Measurements from ENCODE around the gene CDV3. TPM values are rescaled to one million over a fixed set of nuclear protein-coding genes. Genes with fewer than 3 reads are reported as not detected.

CDV3 gene
- total RNA-seq, 1 donor from 2014 or later, result 289 TPM

DNA sequence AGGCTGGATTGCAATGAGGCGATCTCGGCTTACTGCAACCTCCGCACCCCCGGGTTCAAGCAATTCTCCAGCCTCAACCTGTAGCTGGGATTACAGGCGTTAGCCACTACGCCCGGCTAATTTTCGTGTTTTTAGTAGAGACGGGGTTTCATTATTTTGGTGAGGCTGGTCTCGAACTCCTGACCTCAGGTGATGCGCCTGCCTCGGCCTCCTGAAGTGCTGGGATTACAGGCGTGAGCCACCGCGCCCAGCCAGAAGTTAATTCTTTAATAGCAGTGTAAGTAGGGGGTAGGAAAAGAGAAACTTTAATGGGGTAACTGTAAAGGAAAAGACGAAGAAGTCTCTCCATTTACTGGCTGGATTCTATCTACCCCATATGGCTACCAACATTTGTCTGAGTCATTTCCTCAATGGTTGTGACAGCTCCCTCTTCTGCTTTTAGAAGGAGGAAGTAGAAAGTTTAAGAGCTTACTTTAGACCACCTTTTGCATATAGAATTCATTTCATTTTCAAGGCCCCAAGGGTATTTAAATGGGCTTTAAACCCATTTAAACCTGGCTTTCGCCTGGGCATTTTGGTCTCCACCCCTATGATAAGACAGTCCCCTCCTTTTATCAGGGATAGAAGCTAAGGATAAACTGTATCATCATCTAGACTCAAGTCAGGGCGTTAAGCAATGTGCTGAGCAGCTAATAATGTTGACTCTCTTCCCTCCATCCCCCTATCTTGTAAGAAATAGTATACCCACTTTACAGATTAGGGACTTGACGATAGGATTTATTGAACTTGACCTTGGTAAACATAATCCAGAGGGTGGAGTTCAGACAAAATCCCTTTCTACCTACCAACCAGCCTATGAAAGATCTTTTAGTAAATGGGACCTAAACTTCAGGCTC lies 1.1 kb upstream of the CDV3 start:
- H3K4me1 Mint-ChIP-seq (ENCODE audit: low read depth), result peaks cover 53% of the 10 kb centered on the region
- peak overlapping the region; percentile 98 for H3K27ac Mint-ChIP-seq
- intact Hi-C loops (cut with micrococcal nuclease), result loop anchor here (1.0 to 5.0 kb wide), 12 partner anchors 66 to 1155 kb away; partner anchors contain the start of genes DNAJC13, NPHP3, RYK and SRPRB
- peak overlapping the region; percentile 84 for H3K4me3 Mint-ChIP-seq
- no peaks in the 10 kb centered on the region for H3K9me3 Mint-ChIP-seq
- no peak for DNase-seq (ENCODE audit: low spot score)
- peaks cover 2% of the 10 kb centered on the region for H3K27me3 Mint-ChIP-seq (ENCODE audit: insufficient read depth)
- peaks cover 26% of the 10 kb centered on the region for H3K36me3 Mint-ChIP-seq (ENCODE audit: low read depth)

GRCh38 chr3:133573054-133573628 lies 345 bp upstream of the CDV3 start:
- DNase-seq (ENCODE audit: low spot score), result peak; percentile 100
- Mint-ChIP-seq H3K9me3 (no peaks in the 10 kb centered on the region), H3K4me3 (peak overlapping the region; percentile 84), H3K27ac (peak overlapping the region; percentile 98), H3K27me3 (ENCODE audit: insufficient read depth) (peaks cover 2% of the 10 kb centered on the region), H3K4me1 (ENCODE audit: low read depth) (peaks cover 60% of the 10 kb centered on the region), H3K36me3 (ENCODE audit: low read depth) (peaks cover 33% of the 10 kb centered on the region)
- intact Hi-C loops (cut with micrococcal nuclease), result loop anchor here (1.0 to 5.0 kb wide), 12 partner anchors 67 to 1156 kb away; partner anchors contain the start of genes DNAJC13, NPHP3, RYK and SRPRB

DNA sequence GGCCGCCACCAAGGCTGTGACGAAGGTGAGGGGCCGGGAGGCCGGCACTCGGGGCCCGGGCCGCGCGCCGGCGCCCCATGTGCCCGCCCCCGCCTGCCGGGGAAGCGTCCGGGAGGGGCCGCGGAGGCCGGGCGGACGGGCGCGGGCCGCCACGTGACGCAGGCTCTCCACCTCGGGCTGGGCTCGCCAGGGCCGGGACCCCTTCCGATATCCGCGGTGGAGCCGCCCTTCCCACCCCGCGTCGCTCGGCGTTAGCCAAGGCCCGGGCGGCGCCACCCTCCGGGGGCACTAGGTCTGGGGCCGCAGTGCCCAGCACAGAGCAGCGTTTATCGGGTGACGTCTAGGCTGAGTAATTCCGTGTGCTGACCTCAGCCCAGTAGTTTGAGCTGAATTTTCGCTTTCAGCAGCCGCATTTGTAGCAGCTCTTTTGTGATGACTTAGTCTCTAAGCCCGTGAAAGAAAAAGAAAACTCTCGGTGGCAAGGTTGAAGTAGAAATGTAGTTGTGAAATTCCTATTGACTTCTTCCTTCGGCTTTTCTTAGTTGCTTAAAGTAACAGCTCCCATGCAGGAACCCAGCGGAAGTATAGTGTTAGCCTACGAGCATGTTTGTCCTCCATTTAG lies 885 bp downstream of the CDV3 start:
- Mint-ChIP-seq H3K27me3 (ENCODE audit: insufficient read depth) (no peaks in the 10 kb centered on the region), H3K4me3 (peak overlapping the region; percentile 94), H3K9me3 (no peaks in the 10 kb centered on the region), H3K36me3 (ENCODE audit: low read depth) (peaks cover 45% of the 10 kb centered on the region), H3K27ac (peak overlapping the region; percentile 89), H3K4me1 (ENCODE audit: low read depth) (peaks cover 69% of the 10 kb centered on the region)
- peak; percentile 69 for DNase-seq (ENCODE audit: low spot score)
- intact Hi-C loops (cut with micrococcal nuclease), result loop anchor here (1.0 to 5.0 kb wide), 4 partner anchors 21 to 912 kb away; partner anchors contain the start of genes CEP63 and RYK

DNA sequence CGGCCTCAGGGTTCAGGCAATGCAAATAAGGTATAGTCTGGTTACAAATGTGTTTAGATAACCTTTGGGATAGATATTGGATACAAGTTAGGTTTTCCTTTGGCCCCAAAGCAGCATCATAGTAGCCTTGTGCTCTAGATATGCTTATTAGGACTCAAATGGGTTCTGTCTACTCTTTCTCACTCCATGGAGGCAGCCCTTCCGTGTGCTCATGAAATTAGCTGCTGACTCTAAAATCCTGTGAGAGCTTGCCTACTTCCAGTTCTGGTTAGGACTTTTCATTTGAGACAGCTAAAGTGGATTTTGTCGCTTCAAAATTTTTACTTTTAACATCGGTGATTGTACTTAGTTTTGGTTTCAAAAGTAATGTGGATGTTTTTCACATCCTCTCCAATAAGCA lies 1.6 kb downstream of the CDV3 start:
- intact Hi-C loops (cut with micrococcal nuclease), result no loop called here
- H3K27me3 Mint-ChIP-seq (ENCODE audit: insufficient read depth), result no peaks in the 10 kb centered on the region
- peak overlapping the region; percentile 89 for H3K27ac Mint-ChIP-seq
- no peak for DNase-seq (ENCODE audit: low spot score)
- no peaks in the 10 kb centered on the region for H3K9me3 Mint-ChIP-seq
- peaks cover 64% of the 10 kb centered on the region for H3K4me1 Mint-ChIP-seq (ENCODE audit: low read depth)
- H3K4me3 Mint-ChIP-seq, result peak overlapping the region; percentile 94
- H3K36me3 Mint-ChIP-seq (ENCODE audit: low read depth), result peaks cover 50% of the 10 kb centered on the region

DNA sequence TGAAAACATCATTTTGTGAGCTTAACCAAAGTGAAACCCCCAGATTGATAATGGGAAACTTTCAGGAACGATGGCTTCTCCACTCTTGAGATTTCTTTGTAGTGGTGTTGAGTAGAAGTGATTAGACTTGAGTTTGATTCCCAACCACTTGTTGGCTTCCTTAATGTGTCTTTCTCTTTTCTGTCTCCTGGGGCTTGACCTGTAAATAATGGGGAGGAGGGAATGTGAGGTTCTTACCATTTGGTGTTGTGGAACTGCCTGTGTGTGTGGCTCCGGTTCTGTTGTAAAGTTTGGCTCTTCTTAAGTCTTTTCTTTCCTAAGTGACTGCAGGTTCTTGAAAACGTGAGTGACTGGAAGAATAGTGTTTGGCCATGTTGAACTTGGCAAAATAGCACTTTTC lies 2.7 kb downstream of the CDV3 start:
- H3K27me3 Mint-ChIP-seq (ENCODE audit: insufficient read depth), result no peaks in the 10 kb centered on the region
- intact Hi-C loops (cut with micrococcal nuclease), result no loop called here
- no peak for DNase-seq (ENCODE audit: low spot score)
- peaks cover 54% of the 10 kb centered on the region for H3K4me1 Mint-ChIP-seq (ENCODE audit: low read depth)
- H3K27ac Mint-ChIP-seq, result peak overlapping the region; percentile 75
- H3K9me3 Mint-ChIP-seq, result no peaks in the 10 kb centered on the region
- peaks cover 51% of the 10 kb centered on the region for H3K36me3 Mint-ChIP-seq (ENCODE audit: low read depth)
- peak overlapping the region; percentile 94 for H3K4me3 Mint-ChIP-seq

DNA sequence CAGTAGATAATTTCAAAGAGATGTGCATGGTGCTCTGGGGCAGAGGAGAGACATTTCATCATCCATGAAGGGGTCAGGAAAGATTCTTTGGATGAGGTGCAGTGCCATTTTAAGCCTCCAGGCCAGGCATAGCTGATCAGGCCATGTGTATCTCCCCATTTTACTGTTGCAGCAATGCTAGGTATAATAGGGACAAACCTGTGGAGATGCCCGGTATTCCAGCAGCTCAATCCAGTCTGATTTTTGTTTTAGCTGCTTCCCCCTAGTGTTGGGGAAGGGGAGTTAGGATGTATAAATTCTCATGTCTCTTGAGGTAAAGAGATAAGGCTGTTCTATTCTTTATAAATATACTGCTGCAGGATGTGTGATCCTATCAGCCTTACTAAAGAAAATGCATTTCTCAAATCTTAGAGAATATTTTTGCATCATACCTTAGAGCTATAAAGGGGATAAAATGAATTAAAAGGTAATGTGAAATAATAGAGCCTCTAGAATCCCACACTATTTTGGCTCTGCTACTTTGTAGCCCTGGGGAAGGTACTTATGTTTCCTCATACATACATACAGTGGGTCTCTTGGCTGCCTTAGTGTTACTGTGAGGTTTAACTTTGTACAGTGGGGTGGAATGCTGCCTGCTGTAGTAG lies 5.2 kb downstream of the CDV3 start:
- Mint-ChIP-seq H3K36me3 (ENCODE audit: low read depth) (peaks cover 65% of the 10 kb centered on the region), H3K4me1 (ENCODE audit: low read depth) (peaks cover 52% of the 10 kb centered on the region), H3K27ac (peak overlapping the region; percentile 58), H3K4me3 (peak overlapping the region; percentile 94), H3K9me3 (no peaks in the 10 kb centered on the region), H3K27me3 (ENCODE audit: insufficient read depth) (no peaks in the 10 kb centered on the region)
- intact Hi-C loops (cut with micrococcal nuclease), result no loop called here
- no peak for DNase-seq (ENCODE audit: low spot score)

DNA sequence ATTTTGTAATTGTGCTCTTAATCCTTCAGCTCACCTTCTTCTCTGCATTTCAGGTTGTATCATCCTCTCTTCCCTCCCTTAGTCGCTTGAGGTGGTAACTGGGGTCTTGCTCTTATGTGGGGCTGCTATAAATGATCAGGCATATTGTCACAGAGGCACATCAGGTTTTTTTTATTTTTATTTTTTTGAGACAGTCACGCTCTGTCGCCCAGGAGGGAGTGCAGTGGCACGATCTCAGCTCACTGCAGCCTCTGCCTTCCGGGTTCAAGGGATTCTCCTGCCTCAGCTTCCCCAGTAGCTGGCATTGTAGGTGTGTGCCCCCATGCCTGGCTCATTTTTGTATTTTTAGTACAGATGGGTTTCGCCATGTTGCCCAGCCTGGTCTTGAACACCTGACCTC lies 9.9 kb downstream of the CDV3 start:
- intact Hi-C loops (cut with micrococcal nuclease), result no loop called here
- peaks cover 56% of the 10 kb centered on the region for H3K36me3 Mint-ChIP-seq (ENCODE audit: low read depth)
- H3K4me1 Mint-ChIP-seq (ENCODE audit: low read depth), result peaks cover 17% of the 10 kb centered on the region
- no peaks in the 10 kb centered on the region for H3K9me3 Mint-ChIP-seq
- H3K4me3 Mint-ChIP-seq, result no peak overlapping the region
- H3K27me3 Mint-ChIP-seq (ENCODE audit: insufficient read depth), result no peaks in the 10 kb centered on the region
- no peak for DNase-seq (ENCODE audit: low spot score)
- no peak overlapping the region for H3K27ac Mint-ChIP-seq

GRCh38 chr3:133588035-133588434 lies 14.5 kb downstream of the CDV3 start:
- Mint-ChIP-seq H3K27ac (no peak overlapping the region), H3K4me3 (no peak overlapping the region), H3K36me3 (ENCODE audit: low read depth) (peaks cover 43% of the 10 kb centered on the region), H3K4me1 (ENCODE audit: low read depth) (peaks cover 3% of the 10 kb centered on the region), H3K27me3 (ENCODE audit: insufficient read depth) (no peaks in the 10 kb centered on the region), H3K9me3 (no peaks in the 10 kb centered on the region)
- intact Hi-C loops (cut with micrococcal nuclease), result no loop called here
- DNase-seq (ENCODE audit: low spot score), result no peak

GRCh38 chr3:133588784-133589465 lies 15.4 kb downstream of the CDV3 start:
- no peak for DNase-seq (ENCODE audit: low spot score)
- intact Hi-C loops (cut with micrococcal nuclease), result no loop called here
- no peaks in the 10 kb centered on the region for H3K9me3 Mint-ChIP-seq
- no peak overlapping the region for H3K27ac Mint-ChIP-seq
- H3K4me1 Mint-ChIP-seq (ENCODE audit: low read depth), result peaks cover 7% of the 10 kb centered on the region
- H3K36me3 Mint-ChIP-seq (ENCODE audit: low read depth), result peaks cover 43% of the 10 kb centered on the region
- no peaks in the 10 kb centered on the region for H3K27me3 Mint-ChIP-seq (ENCODE audit: insufficient read depth)
- no peak overlapping the region for H3K4me3 Mint-ChIP-seq

GRCh38 chr3:133589503-133589902 lies 16.0 kb downstream of the CDV3 start:
- H3K36me3 Mint-ChIP-seq (ENCODE audit: low read depth), result peaks cover 40% of the 10 kb centered on the region
- H3K4me1 Mint-ChIP-seq (ENCODE audit: low read depth), result peaks cover 7% of the 10 kb centered on the region
- intact Hi-C loops (cut with micrococcal nuclease), result no loop called here
- no peak overlapping the region for H3K27ac Mint-ChIP-seq
- no peaks in the 10 kb centered on the region for H3K27me3 Mint-ChIP-seq (ENCODE audit: insufficient read depth)
- no peaks in the 10 kb centered on the region for H3K9me3 Mint-ChIP-seq
- no peak for DNase-seq (ENCODE audit: low spot score)
- H3K4me3 Mint-ChIP-seq, result no peak overlapping the region

- H3K9me3 Mint-ChIP-seq, result no peaks in the 10 kb centered on the region
- DNase-seq (ENCODE audit: low spot score), result no peak
- intact Hi-C loops (cut with micrococcal nuclease), result no loop called here
- H3K36me3 Mint-ChIP-seq (ENCODE audit: low read depth), result peaks cover 29% of the 10 kb centered on the region
- H3K27ac Mint-ChIP-seq, result no peak overlapping the region
- peaks cover 24% of the 10 kb centered on the region for H3K4me1 Mint-ChIP-seq (ENCODE audit: low read depth)
- no peak overlapping the region for H3K4me3 Mint-ChIP-seq
- no peaks in the 10 kb centered on the region for H3K27me3 Mint-ChIP-seq (ENCODE audit: insufficient read depth)
Observed at GRCh38 chr3:133591271-133591742, 17.8 kb downstream of the CDV3 start.

- peaks cover 24% of the 10 kb centered on the region for H3K36me3 Mint-ChIP-seq (ENCODE audit: low read depth)
- no peaks in the 10 kb centered on the region for H3K27me3 Mint-ChIP-seq (ENCODE audit: insufficient read depth)
- no peak for DNase-seq (ENCODE audit: low spot score)
- peaks cover 25% of the 10 kb centered on the region for H3K4me1 Mint-ChIP-seq (ENCODE audit: low read depth)
- H3K4me3 Mint-ChIP-seq, result no peak overlapping the region
- no peaks in the 10 kb centered on the region for H3K9me3 Mint-ChIP-seq
- intact Hi-C loops (cut with micrococcal nuclease), result no loop called here
- H3K27ac Mint-ChIP-seq, result no peak overlapping the region
Observed at GRCh38 chr3:133592843-133593242, 19.4 kb downstream of the CDV3 start.

Data from activated T-helper 1 cell treated with anti-CD3 and anti-CD28 coated beads, Interleukin-12 subunit alpha, Interleukin-12 subunit beta, Interleukin-2, Interleukin-4 antibody, amounts not matched to agents 30 ng/mL and 10 ng/mL and 1 ng/mL, durations not matched to agents 14 hours and 24 hours and 36 hours (primary cell).